ENCODE data around the gene PHTF2. TPM values are rescaled to one million over a fixed set of nuclear protein-coding genes. Genes with fewer than 3 reads are reported as not detected.
"Not testable (repeated sequence)": the region's sequence is repeated elsewhere in the genome, so short reads cannot be mapped to it uniquely, and the experiment has no call there.

The PHTF2 gene
- total and polyA plus RNA-seq, 8 donors: 16.2 to 40.8 (median 30.5) TPM

DNA sequence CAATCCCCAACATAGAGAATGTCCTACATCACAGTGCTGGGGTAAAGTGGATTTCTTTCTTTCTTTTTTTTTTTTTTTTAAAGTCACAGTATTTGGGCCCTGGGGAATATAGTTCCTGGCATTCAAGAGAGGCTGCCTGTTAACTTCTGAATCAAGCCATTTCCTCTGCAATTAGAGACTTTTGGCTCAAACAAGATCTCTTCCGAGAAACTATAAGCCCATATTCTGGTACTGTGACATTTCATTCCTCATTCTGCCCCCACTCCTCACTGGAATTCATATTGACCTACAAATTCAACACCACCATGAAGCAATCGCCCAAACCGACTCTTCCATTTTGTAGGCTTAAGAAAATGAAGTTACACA lies 187.4 kb downstream of the PHTF2 start:
- no peak overlapping the region for H3K4me3 ChIP-seq
- DNase-seq (no peak), ATAC-seq (no peak)
- no peaks in the 10 kb centered on the region for H3K27me3 ChIP-seq
- no peak overlapping the region for H3K27ac ChIP-seq
- H3K36me3 ChIP-seq: no peaks in the 10 kb centered on the region
- intact Hi-C loops (cut with DNase I): no loop called here
- H3K9me3 ChIP-seq: no peaks in the 10 kb centered on the region
- no peaks in the 10 kb centered on the region for H3K4me1 ChIP-seq
- TF ChIP-seq, protein P1, sequence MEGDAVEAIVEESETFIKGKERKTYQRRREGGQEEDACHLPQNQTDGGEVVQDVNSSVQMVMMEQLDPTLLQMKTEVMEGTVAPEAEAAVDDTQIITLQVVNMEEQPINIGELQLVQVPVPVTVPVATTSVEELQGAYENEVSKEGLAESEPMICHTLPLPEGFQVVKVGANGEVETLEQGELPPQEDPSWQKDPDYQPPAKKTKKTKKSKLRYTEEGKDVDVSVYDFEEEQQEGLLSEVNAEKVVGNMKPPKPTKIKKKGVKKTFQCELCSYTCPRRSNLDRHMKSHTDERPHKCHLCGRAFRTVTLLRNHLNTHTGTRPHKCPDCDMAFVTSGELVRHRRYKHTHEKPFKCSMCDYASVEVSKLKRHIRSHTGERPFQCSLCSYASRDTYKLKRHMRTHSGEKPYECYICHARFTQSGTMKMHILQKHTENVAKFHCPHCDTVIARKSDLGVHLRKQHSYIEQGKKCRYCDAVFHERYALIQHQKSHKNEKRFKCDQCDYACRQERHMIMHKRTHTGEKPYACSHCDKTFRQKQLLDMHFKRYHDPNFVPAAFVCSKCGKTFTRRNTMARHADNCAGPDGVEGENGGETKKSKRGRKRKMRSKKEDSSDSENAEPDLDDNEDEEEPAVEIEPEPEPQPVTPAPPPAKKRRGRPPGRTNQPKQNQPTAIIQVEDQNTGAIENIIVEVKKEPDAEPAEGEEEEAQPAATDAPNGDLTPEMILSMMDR (IDR thresholded peaks at IDR 0.05): no peak

DNA sequence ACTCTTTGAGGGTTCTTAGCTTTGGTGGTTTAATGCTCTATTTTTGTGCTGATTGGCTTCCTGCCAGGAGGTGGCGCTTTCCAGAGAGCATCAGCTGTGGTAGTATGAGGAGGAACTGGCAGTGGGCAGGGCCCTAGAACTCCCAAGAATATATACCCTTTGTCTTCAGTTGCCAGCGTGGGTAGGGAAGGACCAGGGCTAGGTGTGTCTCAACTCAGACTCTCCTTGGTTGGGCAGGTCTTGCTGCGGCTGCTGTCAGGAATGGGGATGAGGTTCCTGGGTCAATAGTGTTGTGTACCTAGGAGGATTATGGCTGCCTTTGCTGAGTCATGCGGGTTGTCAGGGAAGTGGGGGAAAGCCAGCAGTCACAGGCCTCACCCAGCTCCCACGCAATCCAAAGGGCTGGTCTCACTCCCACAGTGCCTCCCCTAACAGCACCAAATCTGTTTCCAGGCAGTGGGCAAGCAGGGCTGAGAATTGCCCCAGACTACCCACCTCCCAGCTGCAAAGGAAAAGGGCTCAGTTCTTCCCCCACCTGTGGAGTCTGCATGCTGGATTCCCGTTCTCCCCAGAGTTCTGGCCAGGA lies 191.5 kb downstream of the PHTF2 start:
- no peak for ATAC-seq
- TF ChIP-seq, protein P1 (IDR thresholded peaks at IDR 0.05): no peak
- H3K9me3 ChIP-seq: no peaks in the 10 kb centered on the region
- intact Hi-C loops (cut with DNase I): no loop called here
- no peak overlapping the region for H3K27ac ChIP-seq
- no peaks in the 10 kb centered on the region for H3K36me3 ChIP-seq
- DNase-seq: no peak
- no peaks in the 10 kb centered on the region for H3K4me1 ChIP-seq
- H3K4me3 ChIP-seq: no peak overlapping the region
- H3K27me3 ChIP-seq: no peaks in the 10 kb centered on the region

DNA sequence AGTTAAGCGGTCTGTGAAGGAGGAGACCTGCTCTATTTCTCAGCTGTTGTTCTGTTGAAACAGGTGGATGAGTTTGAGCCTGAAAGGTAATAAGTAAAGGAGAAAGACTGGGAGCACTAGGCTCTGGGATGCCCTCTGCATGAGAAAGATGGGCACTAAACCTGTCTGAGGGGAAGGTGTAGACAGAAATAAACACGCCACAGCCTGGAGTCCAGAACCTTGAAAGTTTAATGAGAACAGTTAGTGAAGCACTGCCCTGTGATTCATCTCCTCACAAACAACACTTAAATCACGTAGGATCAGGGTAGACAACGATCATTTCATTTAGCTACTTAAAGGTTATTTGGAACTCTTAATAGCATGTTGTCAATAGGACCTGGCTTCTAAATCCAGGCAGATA lies 193.1 kb downstream of the PHTF2 start:
- Histone ChIP-seq H3K27ac (no peak overlapping the region), H3K27me3 (no peaks in the 10 kb centered on the region), H3K36me3 (no peaks in the 10 kb centered on the region), H3K9me3 (no peaks in the 10 kb centered on the region), H3K4me3 (no peak overlapping the region), H3K4me1 (no peaks in the 10 kb centered on the region)
- TF ChIP-seq, protein P1 (IDR thresholded peaks at IDR 0.05): no peak
- DNase-seq (no peak), ATAC-seq (no peak)
- intact Hi-C loops (cut with DNase I): no loop called here

DNA sequence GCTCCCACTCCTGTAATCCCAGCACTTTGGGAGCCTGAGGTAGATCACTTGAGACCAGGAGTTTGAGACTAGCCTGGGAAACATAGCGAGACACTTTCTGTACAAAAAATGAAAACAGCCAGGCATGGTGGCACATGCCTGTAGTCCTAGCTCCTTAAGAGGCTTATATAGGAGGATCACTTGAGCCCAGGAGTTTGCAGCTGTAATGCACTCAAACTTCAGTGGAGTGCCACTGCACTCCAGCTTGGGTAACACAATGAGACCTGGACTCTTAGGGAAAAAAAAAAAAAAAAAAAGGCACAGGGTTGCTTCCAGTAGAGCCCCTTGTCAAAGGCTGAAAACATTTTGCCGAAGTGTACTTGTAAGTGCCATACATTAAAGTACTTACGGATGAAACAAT lies 195.3 kb downstream of the PHTF2 start:
- no peaks in the 10 kb centered on the region for H3K27me3 ChIP-seq
- H3K4me1 ChIP-seq: no peaks in the 10 kb centered on the region
- ATAC-seq: peak; percentile 82
- intact Hi-C loops (cut with DNase I): no loop called here
- H3K27ac ChIP-seq: no peak overlapping the region
- DNase-seq: peak in 1 of 4 donors; percentile 65
- no peak overlapping the region for H3K4me3 ChIP-seq
- TF ChIP-seq, protein P1 (IDR thresholded peaks at IDR 0.05): no peak
- no peaks in the 10 kb centered on the region for H3K9me3 ChIP-seq
- no peaks in the 10 kb centered on the region for H3K36me3 ChIP-seq

DNA sequence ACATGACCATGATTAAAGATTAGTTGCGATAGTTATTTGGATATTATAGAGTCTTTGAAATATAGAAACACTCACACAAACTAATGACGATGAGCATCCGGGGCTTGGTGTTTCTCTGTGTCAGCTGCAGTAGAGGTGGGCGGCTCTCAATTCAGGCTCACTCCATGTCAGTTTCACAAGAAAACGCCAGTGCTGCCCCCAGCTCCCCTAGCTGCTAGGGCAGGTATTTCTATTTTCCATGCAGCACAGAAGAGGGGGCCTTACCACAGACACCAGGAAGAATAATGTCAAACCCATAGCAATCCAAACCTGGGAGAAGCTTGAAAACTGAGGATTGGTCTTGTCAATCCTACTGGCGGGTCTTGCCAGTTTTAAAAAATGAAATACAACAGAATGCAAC lies 197.1 kb downstream of the PHTF2 start:
- no peaks in the 10 kb centered on the region for H3K9me3 ChIP-seq
- H3K36me3 ChIP-seq: no peaks in the 10 kb centered on the region
- TF ChIP-seq, protein P1 (IDR thresholded peaks at IDR 0.05): no peak
- no peaks in the 10 kb centered on the region for H3K27me3 ChIP-seq
- no peak overlapping the region for H3K27ac ChIP-seq
- no peak for DNase-seq
- ATAC-seq: no peak
- H3K4me3 ChIP-seq: no peak overlapping the region
- intact Hi-C loops (cut with DNase I): no loop called here
- no peaks in the 10 kb centered on the region for H3K4me1 ChIP-seq

- intact Hi-C loops (cut with DNase I): not testable (repeated sequence)
These were observed 200.6 kb downstream of the PHTF2 start for GRCh38 chr7:77999168-77999567.

More at GRCh38 chr7:77999168-77999567, 200.6 kb downstream of the PHTF2 start:
- H3K36me3 ChIP-seq, H3K27me3 ChIP-seq, H3K4me1 ChIP-seq, H3K4me3 ChIP-seq, H3K9me3 ChIP-seq, H3K27ac ChIP-seq, DNase-seq, ATAC-seq: not testable (repeated sequence)
